Posterior cingulate gyrus (tissue), 11 donors: ENCODE results near the gene LHFPL2.

ENCODE experiments used
- DNase-seq, 10 donors: peaks; one replicate each; pipeline versions ENCODE4 v3.0.0 to v3.0.0-alpha.2; 2020 to 2021; ENCODE audit warnings: mixed read lengths in 3 of 10
- intact Hi-C: fragments of 100-400 bp; cut with DNase I; formaldehyde crosslinking; loops from one replicate; pipeline ENCODE4 v1.15.1; 2023

The LHFPL2 gene

DNA sequence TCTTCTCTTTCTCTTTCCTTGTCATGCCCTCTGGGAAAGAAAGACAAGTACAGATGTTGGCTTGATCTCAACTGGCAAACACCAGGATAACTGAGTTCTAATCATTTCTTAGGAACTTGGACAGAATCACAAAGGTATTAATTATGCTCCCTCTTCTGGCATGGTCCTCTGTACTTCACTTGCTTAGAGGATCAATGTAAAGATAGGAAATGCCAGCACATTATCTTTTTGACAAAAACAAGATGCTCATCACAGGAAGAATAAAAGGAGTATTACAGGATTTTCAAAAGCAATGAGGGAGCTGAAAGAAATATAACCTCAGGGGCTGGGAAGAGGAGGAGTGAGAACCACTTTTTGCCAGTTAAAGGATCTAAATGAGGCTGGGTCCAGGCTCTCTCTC lies 70.6 kb downstream of the LHFPL2 start:
- intact Hi-C loops = no loop called here
- DNase-seq = no peak

- DNase-seq = no peak
- intact Hi-C loops = no loop called here
Measured at GRCh38 chr5:78577071-78577807, 71.3 kb downstream of the LHFPL2 start.

DNA sequence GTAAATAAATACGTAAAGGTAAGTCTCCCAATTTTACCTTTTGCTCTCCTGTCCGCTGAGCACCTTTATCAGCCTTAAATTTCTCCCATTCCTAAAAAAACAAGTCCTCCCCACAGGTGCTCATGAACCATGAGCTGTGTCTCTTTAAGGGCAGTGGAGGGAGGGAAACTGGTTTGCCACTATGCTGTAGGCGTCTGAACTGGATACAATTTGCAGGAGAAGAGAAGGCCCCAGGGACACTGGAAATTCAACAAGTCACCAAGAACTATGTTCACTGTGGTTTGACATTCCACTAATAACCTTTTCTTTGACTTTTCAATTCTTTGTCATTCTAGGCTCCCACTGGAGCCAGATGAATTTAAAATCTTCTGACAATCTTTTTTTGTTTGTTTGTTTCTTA lies 72.2 kb downstream of the LHFPL2 start:
- no peak for DNase-seq
- intact Hi-C loops = no loop called here

- DNase-seq = peak in 1 of 10 donors; percentile 77
Measured at GRCh38 chr5:78574731-78575161, 73.8 kb downstream of the LHFPL2 start.

DNA sequence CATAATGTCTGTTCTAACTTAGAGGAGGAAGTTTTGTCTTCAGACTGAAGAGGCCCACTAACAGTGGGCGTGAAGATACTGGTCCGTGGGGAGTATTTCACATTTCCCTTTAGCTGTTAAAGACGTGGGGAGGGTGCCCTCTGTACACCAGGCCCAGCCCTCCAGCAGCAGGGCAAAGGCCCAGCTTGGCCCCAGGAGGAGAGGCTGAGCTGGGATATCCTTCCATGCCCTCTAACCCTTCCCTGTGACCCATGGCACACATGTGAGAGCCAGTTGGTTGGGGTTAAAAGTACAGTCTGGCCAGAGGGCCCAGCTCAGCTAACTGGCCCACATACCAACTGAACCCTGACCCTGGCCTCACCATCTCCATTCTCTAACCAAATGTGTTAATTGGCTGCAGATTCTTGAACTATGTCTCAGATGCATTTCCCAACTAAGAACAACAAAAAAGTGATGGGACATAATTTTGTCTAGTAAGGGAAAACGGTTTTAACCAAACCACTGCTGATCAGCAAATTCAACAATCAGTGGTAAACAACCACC lies 74.4 kb downstream of the LHFPL2 start:
- peak in 1 of 10 donors; percentile 32 for DNase-seq
- intact Hi-C loops = no loop called here

More at GRCh38 chr5:78574731-78575161, 73.8 kb downstream of the LHFPL2 start:
- intact Hi-C loops = no loop called here

DNA sequence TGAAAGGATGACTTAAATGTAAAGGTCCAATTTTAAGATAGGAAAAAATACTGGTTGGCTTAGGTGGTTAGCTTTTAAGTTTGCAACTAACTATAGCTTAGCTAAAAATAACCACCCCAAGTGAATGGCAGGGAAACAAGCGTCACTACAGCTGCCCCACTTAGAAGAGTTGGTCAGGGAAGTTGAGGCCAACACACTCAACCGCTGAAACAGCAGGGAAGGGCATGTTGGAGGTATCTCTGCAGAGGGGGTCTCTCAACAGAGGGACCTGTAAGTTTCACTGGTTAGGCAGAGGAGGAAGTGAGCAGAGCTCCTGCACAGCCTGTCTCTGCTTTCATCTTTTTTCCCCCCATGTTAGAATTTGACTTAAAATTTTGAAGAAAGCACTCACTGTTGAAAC lies 75.3 kb downstream of the LHFPL2 start:
- no peak for DNase-seq
- intact Hi-C loops = no loop called here

DNA sequence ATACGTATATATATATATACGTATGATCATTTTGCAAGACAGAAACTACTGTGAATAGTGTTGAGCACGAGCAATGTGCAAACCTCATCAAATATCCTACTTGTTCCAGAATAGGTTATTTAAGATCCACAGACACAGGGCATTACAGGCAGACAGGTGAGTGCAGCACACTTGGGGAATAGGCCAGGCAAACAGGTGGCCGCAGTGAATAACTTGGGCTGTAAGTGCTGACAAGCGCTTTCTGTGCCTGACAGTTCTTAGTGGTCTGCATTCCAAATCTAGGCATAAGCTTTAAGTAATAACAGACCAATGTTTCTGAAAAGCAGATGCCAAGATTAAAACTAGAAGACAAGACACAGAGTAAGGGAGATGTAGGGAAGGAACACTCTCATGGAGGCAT lies 77.9 kb downstream of the LHFPL2 start:
- intact Hi-C loops = no loop called here
- no peak for DNase-seq

GRCh38 chr5:78569441-78569840 lies 79.1 kb downstream of the LHFPL2 start:
- intact Hi-C loops = no loop called here
- DNase-seq = peak in 5 of 10 donors; percentile 26 to 86 (median 45)

- no peak for DNase-seq
- intact Hi-C loops = no loop called here
Measured at GRCh38 chr5:78568676-78569075, 79.9 kb downstream of the LHFPL2 start.

DNA sequence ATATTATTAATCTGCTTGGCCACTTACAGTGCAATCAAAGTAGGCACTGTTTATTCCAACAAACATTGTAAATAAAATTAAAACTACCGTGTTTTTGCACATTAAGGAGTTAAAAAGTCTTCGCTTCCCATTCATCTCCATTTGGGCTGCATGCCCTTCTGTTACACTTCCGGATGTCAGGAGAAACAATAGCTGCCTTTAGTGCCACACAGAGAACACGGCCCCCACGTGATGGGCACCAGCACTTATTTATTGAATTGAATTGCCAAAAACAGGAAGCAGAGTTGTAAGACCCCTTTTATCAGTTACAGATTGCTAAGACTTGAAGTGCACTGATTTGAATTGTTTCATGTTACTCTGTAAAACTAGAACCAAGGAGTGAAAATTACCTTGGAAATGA lies 80.4 kb downstream of the LHFPL2 start:
- intact Hi-C loops = no loop called here
- DNase-seq = peak in 7 of 10 donors; percentile 33 to 81 (median 55)

GRCh38 chr5:78567617-78568016 lies 81.0 kb downstream of the LHFPL2 start:
- intact Hi-C loops = no loop called here
- DNase-seq = no peak

DNA sequence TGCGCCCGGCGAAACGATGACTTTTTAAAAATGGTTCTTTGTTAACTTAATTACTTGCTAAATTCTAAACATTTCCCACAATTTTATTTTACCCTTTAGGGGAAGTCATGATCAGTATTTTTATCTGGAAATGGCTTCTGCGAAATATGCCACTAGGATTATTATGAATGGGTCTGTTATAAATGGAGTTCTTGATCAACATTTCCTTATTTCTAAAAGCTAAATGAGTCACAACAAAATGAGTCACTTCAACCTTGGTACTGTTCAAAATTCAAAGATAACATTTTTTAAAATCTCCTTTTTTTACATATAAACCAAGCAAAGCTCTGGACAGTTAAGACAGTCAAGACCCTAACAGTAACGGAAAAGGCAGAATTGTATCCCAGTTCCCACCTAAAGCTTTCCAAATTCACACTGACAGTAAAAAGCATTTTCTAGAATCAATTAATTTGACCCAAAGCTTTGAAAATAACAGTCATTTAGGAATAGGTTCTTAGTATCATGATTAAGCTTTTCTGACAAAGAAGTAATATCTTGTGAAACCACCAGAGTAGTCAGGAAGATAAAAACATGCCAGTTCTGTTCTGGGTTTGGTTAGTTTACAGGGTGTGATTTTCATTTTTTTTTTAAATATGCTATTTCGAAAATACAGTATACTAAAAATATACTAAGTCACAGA lies 81.7 kb downstream of the LHFPL2 start:
- no peak for DNase-seq
- intact Hi-C loops = no loop called here

GRCh38 chr5:78565395-78565794 lies 83.2 kb downstream of the LHFPL2 start:
- DNase-seq = no peak
- intact Hi-C loops = no loop called here

DNA sequence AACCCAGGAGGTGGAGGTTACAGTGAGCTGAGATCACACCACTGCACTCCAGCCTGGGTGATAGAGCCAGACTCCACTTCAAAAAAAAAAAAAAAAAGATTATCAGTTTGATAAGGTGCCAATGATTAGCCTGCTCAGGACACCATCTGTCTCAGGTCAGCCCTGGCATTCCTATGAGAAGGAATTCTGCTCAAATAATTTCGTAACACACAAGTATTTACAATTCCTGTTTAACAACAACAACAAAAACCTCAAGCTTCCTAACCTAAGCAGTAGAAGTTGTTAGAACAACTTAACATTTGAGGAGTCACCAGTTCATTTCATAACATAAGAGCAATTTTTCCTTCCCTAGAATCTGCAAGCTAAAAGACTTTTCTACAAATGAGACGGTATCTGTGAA lies 85.0 kb downstream of the LHFPL2 start:
- intact Hi-C loops = no loop called here
- DNase-seq = no peak

DNA sequence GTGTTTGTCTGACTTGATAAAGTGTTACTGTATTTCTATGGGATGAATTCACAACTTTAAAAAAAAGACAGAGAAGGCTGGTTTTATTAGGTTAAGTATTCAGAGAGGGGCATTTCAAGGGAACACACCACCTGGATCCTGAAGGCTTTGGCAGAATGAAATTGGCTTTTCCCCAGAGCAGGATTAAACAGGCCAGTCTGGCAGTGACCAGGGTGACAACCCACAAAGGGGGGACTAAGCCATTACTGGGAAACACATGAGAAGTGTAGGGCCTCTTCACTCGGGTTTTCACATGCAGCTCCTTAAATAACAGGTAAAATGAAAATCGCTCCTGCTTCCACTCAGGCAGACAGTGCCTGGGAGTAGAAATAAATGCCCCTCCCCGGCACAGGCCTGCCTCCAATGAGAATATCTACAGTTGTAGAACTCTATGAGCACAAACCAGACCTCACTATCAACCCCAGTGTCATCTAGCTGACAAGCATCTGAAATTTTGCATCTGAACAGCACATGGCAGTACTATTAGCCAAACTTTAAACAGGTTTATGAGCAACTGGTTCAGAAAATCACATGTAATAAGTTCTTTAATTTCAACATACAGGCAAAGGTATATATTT lies 85.8 kb downstream of the LHFPL2 start:
- intact Hi-C loops = no loop called here
- DNase-seq = no peak

- intact Hi-C loops = no loop called here
- no peak for DNase-seq
Measured at GRCh38 chr5:78562001-78562400, 86.6 kb downstream of the LHFPL2 start.

- no peak for DNase-seq
- intact Hi-C loops = no loop called here
Measured at GRCh38 chr5:78561261-78561660, 87.3 kb downstream of the LHFPL2 start.

GRCh38 chr5:78560000-78560855 lies 88.3 kb downstream of the LHFPL2 start:
- intact Hi-C loops = no loop called here

DNA sequence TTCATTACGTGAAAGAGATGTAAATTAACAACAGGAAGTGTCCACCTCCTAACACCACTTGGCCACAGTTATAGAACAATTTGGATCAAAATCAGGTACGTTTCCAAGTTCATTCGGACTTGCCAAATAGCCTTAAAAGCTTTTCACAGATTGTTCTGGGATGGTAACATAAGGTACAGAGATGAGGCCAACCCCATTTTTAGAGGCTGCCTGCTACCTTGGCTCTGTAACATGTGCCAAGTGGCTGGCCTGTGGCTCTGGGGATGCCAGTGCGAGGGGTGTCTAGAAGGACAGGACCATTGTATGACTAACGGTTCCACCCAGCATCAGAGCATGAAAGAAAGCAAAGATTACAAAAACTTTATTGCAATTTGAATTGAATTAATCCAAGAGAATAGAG lies 91.0 kb downstream of the LHFPL2 start:
- DNase-seq = no peak

More at GRCh38 chr5:78560000-78560855, 88.3 kb downstream of the LHFPL2 start:
- DNase-seq = no peak

GRCh38 chr5:78555870-78556269 lies 92.7 kb downstream of the LHFPL2 start:
- DNase-seq = no peak
- intact Hi-C loops = no loop called here

More for the DNA sequence above, 91.0 kb downstream of the LHFPL2 start:
- intact Hi-C loops = no loop called here
